SJCRH30 (cell line): Measurements from ENCODE around the gene MLC1. TPM values are rescaled to one million over a fixed set of nuclear protein-coding genes. Genes with fewer than 3 reads are reported as not detected.

ENCODE experiments used
- DNase-seq, 2 experiments: peaks; one replicate each; pipeline ENCODE4 v3.0.0-alpha.2; 2015 to 2020
- H3K27ac ChIP-seq: fragments of 250-450 bp; sonication (Bioruptor Pico); 2 replicates; pipeline ENCODE4 v1.5.1; 2020; ENCODE audit warnings: mild to moderate bottlenecking, moderate library complexity
- H3K27me3 ChIP-seq: fragments of 250-450 bp; sonication (Bioruptor Pico); 2 replicates; pipeline ENCODE4 v1.5.1; 2020; ENCODE audit warnings: mild to moderate bottlenecking, moderate library complexity
- H3K36me3 ChIP-seq: fragments of 250-450 bp; sonication (Bioruptor Pico); 2 replicates; pipeline ENCODE4 v1.5.1; 2020; ENCODE audit warnings: mild to moderate bottlenecking, moderate library complexity
- H3K4me1 ChIP-seq: fragments of 250-450 bp; sonication (Bioruptor Pico); 2 replicates; pipeline ENCODE4 v1.5.1; 2020; ENCODE audit warnings: mild to moderate bottlenecking, moderate library complexity
- H3K4me3 ChIP-seq: fragments of 250-450 bp; sonication (Bioruptor Pico); 2 replicates; pipeline ENCODE4 v1.5.1; 2020; ENCODE audit warnings: mild to moderate bottlenecking, moderate library complexity
- H3K9me3 ChIP-seq: fragments of 250-450 bp; sonication (Bioruptor Pico); replicated peaks from 2 replicates; pipeline ENCODE4 v1.5.1; 2020; ENCODE audit warnings: mild to moderate bottlenecking, moderate library complexity
- total RNA-seq: library from RNA; depleted of rRNA; stranded (reverse); fragments of >200 nt; shearing (Covaris generic); gene quantifications from 2 replicates; pipeline ENCODE4 v1.2.3, GENCODE V29; 2014

The MLC1 gene
- total RNA-seq, 1 experiment from 2014 or later: 0.04 TPM

DNA sequence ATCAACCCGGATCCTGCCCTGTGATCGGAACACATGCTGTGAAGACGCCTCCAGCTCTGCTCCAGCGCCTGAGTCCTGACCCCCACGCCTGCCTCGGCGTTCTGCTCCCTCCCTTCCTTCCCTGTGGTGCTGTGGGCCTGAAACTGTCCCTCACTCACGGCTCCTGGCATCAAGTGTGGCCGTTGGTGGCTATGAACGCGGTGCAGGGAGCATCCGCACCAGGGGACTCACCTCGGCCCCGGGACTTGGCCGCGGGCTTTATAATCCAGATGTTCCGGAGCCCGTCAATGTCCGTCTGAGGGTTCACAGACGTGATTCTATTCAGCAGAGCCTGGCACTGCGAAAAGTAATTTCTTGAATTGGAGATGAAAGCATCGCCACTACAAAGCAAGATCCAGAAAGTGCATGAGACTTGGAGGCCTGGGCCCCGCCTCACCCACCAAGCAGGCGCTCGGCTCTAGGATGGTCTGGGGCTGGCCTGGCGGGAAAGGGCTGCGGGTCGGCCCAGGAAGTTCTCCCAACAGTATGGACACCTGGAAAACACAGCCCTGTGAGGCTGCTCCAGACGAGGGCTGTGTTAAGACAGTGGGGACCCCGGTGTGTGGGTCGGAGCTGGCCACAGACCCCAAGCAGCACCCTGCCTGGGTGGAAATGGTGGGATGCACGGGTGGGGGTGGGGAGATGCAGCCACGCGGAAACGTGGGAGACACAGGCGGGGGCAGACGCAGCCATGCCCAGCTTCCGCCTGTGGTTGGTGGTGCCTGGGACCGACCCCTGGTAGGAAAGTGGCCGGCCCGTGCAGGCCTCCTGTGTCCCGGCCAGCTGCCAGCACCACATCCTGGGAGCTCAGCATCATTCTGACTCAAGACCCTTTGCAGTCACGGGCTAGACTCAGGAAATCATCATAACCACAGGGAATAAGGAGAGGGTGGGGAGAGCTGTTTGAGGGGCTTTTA lies 50.8 kb downstream of the MLC1 start:
- Histone ChIP-seq H3K9me3 (peaks cover 7% of the 10 kb centered on the region), H3K4me3 (no peak overlapping the region), H3K27me3 (peaks cover 14% of the 10 kb centered on the region), H3K36me3 (no peaks in the 10 kb centered on the region), H3K27ac (no peak overlapping the region), H3K4me1 (no peaks in the 10 kb centered on the region)
- DNase-seq: no peak

GRCh38 chr22:50032941-50033601 lies 52.2 kb downstream of the MLC1 start:
- Histone ChIP-seq H3K9me3 (no peaks in the 10 kb centered on the region), H3K27me3 (peaks cover 14% of the 10 kb centered on the region)

GRCh38 chr22:50032109-50032871 lies 52.9 kb downstream of the MLC1 start:
- no peaks in the 10 kb centered on the region for H3K4me1 ChIP-seq
- no peak for DNase-seq
- H3K36me3 ChIP-seq: no peaks in the 10 kb centered on the region
- H3K27ac ChIP-seq: no peak overlapping the region
- peaks cover 14% of the 10 kb centered on the region for H3K27me3 ChIP-seq
- H3K9me3 ChIP-seq: no peaks in the 10 kb centered on the region
- H3K4me3 ChIP-seq: no peak overlapping the region

More at GRCh38 chr22:50032941-50033601, 52.2 kb downstream of the MLC1 start:
- Histone ChIP-seq H3K27ac (no peak overlapping the region), H3K4me1 (no peaks in the 10 kb centered on the region), H3K4me3 (no peak overlapping the region), H3K36me3 (no peaks in the 10 kb centered on the region)
- DNase-seq: peak in 1 of 2 experiments; percentile 12

GRCh38 chr22:50031189-50032091 lies 53.8 kb downstream of the MLC1 start:
- Histone ChIP-seq H3K4me1 (no peaks in the 10 kb centered on the region), H3K9me3 (no peaks in the 10 kb centered on the region), H3K27ac (no peak overlapping the region), H3K36me3 (no peaks in the 10 kb centered on the region), H3K4me3 (no peak overlapping the region), H3K27me3 (peaks cover 14% of the 10 kb centered on the region)
- no peak for DNase-seq

DNA sequence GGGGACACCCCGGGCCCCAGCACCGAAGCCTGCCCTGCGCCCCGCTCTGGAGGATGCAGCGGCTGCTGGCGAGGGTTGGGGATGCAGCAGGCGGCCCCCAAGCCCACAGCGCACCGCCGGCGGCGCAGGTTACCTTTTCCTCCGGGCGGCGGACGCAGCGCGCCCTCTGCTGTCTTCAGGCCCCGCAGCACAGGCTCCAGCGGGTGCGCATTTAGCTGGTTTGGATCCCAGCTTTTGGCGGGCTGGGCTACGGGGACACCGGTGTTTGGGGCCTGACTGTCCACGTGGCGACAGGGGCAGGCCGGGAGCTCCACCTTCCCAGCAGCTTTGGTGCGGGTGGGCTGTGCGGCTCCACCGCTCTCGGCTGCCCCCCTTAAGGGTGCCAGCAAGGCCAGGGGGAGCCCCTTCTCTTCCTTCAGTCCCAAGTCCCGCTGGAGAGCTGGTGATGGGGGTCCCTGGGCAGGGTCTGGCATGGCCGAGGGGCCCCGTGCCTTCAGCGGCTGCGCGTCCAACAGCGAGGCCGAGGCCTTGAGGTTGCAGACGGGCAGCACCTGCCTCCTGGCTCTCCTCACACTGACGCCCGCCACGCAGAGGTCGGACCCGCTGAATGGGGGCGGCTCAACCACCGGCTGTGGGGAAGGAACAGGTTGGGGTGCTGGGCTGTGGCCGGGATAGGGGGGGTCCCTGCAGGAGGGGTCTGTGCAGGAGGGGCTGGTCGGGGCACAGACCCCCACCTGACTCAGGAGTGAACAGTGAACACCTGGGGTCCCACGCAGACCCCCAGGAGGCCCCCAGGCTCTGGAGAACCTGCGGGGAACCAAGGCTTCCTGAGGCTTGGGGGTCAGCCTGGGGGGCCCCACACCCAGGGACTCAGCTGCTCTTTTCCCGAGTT lies 54.7 kb downstream of the MLC1 start:
- Histone ChIP-seq H3K4me1 (no peaks in the 10 kb centered on the region), H3K9me3 (no peaks in the 10 kb centered on the region), H3K27me3 (peaks cover 13% of the 10 kb centered on the region), H3K27ac (no peak overlapping the region), H3K4me3 (no peak overlapping the region), H3K36me3 (no peaks in the 10 kb centered on the region)
- DNase-seq: peak; percentile 23 to 37

GRCh38 chr22:50027639-50028537 lies 57.3 kb downstream of the MLC1 start:
- peak; percentile 53 to 60 for DNase-seq
- Histone ChIP-seq H3K9me3 (no peaks in the 10 kb centered on the region), H3K4me3 (no peak overlapping the region), H3K36me3 (no peaks in the 10 kb centered on the region), H3K4me1 (no peaks in the 10 kb centered on the region), H3K27ac (no peak overlapping the region), H3K27me3 (no peaks in the 10 kb centered on the region; the same call in none of the 2 replicates)

- Histone ChIP-seq H3K4me1 (no peaks in the 10 kb centered on the region), H3K4me3 (no peak overlapping the region)
- no peak for DNase-seq
These were observed 59.2 kb downstream of the MLC1 start for GRCh38 chr22:50025993-50026392.

DNA sequence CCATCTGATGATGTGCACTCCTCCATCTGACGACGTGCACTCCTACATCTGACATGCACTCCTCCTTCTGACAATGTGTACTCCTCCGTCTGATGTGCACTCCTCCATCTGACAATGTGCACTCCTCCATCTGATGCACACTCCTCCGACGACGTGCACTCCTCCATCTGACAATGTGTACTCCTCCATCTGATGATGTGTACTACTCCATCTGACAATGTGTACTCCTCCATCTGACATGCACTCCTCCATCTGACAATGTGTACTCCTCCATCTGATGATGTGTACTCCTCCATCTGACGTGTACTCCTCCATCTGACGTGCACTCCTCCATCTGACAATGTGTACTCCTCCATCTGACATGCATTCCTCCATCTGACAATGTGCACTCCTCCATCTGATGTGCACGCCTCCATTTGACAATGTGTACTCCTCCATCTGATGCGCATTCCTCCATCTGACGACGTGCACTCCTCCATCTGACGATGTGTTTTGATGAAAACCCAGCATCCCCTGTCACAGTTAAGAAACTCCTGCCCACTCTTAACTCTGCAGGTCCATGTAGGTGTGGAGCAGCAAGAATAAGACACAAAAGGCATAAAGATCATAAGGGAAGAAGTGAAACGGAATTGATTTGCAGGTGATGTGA lies 62.9 kb downstream of the MLC1 start:
- Histone ChIP-seq H3K4me1 (no peaks in the 10 kb centered on the region), H3K27me3 (no peaks in the 10 kb centered on the region; the same call in 1 of the 2 replicates), H3K36me3 (no peaks in the 10 kb centered on the region), H3K27ac (no peak overlapping the region), H3K9me3 (no peaks in the 10 kb centered on the region), H3K4me3 (no peak overlapping the region)
- DNase-seq: no peak

More at GRCh38 chr22:50025993-50026392, 59.2 kb downstream of the MLC1 start:
- Histone ChIP-seq H3K27ac (no peak overlapping the region), H3K36me3 (no peaks in the 10 kb centered on the region), H3K27me3 (no peaks in the 10 kb centered on the region; the same call in 1 of the 2 replicates), H3K9me3 (no peaks in the 10 kb centered on the region)

GRCh38 chr22:50020606-50021005 lies 64.6 kb downstream of the MLC1 start:
- Histone ChIP-seq H3K36me3 (no peaks in the 10 kb centered on the region), H3K27ac (no peak overlapping the region), H3K4me1 (no peaks in the 10 kb centered on the region), H3K4me3 (no peak overlapping the region), H3K9me3 (no peaks in the 10 kb centered on the region), H3K27me3 (no peaks in the 10 kb centered on the region; the same call in 1 of the 2 replicates)
- no peak for DNase-seq

DNA sequence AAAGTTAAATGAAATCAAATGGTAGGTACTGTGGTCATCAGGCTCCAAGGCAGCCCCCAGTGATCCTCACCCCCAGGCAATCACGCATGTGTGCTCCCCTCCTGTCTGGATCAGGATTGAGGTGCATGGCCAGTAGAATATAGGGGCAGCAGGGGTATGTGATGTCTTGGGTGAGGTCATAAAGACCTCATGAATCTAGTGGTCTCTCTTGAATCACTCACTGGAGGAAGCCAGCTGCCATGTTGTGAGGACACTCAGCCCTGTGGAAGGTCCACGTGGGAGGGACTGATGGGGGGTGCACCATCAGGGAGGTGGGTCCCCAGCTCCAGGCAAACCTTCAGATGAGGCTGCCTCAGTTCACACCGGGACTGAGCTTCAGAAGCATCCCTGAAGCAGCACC lies 65.9 kb downstream of the MLC1 start:
- Histone ChIP-seq H3K9me3 (no peaks in the 10 kb centered on the region; the same call in 1 of the 2 replicates), H3K4me3 (no peak overlapping the region), H3K27ac (no peak overlapping the region), H3K4me1 (no peaks in the 10 kb centered on the region), H3K27me3 (no peaks in the 10 kb centered on the region), H3K36me3 (no peaks in the 10 kb centered on the region)
- DNase-seq: no peak

- H3K9me3 ChIP-seq: no peaks in the 10 kb centered on the region; the same call in 1 of the 2 replicates
- no peak for DNase-seq
- no peak overlapping the region for H3K27ac ChIP-seq
- no peak overlapping the region for H3K4me3 ChIP-seq
- H3K4me1 ChIP-seq: no peaks in the 10 kb centered on the region
- no peaks in the 10 kb centered on the region for H3K27me3 ChIP-seq
- no peaks in the 10 kb centered on the region for H3K36me3 ChIP-seq
These were observed 66.5 kb downstream of the MLC1 start for GRCh38 chr22:50018608-50019285.
